SHP77 treated with DMSO at 0.1 percent for 48 hours (cell line): ENCODE data around the gene LOXL1.
"Not testable (repeated sequence)": the region's sequence is repeated elsewhere in the genome, so short reads cannot be mapped to it uniquely, and the experiment has no call there.

Source experiments
- DNase-seq: peaks from one replicate; lab custom pipeline; 2025; lab: John Stamatoyannopoulos, UW

The LOXL1 gene

DNA sequence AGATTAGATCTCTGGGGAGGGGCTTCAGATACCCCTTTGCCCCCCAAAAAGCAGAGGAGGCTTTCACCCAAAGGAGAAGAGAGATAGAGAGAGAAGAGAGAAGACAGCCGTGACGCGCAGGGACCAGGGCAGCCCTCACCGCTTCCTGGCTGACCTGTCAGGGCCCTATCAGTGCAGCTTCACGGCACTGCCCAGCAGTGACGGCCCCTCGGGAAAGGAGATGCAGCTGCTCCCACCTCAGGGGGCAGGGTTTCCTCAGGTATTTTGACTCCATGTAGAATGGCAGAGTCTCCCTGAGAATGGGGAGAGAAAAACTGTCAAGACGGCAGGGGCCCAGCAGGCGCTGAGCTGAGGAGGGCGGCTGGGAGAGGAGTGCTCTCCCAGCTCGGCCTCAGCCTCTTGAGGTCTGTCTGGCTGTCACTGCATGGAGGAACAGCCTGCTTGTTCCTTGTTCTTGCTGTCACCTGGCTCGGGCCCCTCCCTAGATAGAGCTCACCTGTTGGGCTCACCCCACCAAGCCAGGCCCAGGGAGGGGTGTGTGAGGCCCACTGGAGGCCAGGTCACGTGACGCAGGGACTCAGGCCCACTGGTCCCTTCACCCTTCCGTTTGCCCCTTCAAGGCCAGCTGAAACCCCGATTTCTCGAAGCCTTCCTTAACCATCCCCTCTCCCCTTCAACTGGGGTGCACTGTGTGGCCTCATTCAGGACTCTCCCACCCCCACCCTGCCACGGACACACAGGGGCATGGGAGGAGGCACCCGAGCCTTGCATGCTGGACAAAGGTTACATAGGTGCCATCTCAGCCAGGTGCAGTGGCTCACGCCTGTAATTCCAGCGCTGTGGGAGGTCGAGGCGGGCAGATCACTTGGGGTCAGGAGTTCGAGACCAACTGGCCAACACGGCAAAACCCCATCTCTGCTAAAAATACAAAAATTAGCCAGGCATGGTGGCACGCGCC lies 28.2 kb downstream of the LOXL1 start:
- DNase-seq, result no peak

DNA sequence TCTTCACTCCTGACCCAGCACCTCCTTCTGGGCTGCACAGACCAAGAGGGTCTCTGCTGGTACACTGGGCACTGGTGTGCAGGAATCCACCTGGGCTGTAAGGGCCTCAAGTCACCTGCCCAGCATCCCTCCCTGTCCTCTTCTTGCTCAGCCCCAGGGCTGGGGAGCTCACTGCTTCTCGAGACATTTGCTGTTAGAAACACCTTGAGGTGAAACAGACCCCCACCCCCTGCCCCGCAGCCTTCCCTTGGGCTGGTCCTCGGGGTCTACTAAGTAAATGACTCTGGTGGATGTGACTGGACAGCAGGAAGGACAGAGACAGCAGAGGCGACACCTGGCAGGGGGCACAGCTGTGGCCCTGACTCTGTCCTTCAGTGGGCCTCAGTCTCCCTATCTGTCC lies 29.1 kb downstream of the LOXL1 start:
- DNase-seq, result no peak

DNA sequence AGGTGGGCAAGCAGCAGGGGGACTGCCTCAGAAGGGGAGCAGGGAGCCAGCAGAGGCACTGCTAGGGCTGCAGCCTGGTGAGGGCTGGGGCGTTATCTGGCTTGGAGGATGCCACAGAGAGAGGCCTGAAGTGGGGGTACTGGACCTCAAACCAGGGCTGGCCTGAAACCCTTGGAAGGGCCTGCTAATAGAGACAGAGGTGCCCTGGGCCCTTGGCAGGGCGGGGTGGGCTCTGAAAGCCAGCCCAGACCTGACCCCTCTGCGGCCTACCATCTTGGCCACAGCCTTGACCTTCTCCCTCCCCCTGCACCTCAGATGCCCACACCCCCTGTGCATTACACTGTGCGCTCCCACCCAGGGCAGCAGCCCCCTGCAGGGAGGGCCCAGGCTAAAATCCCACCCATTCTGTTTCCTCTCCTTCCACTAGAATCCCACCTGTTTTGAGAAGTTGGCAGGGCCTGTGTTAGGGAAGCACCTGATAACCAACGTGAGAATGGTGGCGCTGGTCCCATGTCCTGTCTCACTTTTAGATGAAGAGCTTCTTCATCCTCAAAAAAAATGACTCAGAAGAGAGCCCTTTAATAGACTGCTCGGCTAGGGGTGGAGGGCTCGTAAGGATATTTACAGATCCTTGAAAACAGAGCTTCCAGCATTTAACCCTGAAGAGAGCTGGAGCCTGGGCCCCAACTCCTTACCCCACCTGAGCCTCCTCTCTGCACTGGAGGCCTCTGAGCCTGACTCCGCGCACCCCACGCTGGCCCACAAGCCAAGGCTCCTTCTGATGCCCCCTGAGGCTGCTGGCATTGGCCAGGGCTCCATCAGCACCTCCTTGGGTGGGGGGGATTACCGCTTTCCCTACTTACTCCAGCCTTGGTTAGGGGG lies 29.8 kb downstream of the LOXL1 start:
- no peak for DNase-seq

DNA sequence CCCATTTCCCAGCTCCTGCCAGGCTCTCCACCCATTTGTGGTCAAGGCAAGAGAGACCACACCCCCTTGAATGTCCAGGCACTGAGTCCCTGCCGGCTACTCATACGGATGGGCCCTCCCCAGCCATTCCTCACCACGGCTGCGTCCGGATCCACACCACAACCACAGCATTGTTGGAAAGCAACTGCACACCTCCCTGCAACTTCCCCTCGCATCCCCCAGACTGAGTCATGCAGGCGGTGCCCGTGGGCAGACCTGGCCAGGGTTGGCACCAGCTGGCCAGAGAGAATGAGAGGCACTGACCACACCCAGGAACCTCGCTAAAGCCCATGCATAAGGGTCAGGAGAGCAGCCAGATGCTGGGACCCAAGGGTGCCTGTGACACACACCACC lies 30.5 kb downstream of the LOXL1 start:
- no peak for DNase-seq

DNA sequence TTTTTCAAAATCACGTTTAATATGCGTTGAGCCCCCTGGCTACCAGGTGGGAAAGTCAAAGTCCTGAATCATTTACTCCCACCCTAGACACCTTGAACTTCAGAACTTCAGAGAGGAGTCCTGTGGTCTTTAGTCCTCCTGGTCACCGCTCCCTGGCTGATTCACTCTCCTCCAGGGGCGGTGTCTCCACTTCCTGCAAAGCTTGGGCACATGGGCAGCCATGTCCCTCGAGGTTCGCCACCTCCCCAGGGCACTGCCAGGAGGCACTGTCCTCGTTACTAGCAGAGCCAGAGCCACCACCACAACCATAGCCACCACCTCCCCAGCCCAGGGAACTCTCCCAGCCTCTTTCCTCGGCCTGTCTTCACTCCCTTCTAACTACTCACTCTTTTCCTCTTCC lies 31.0 kb downstream of the LOXL1 start:
- no peak for DNase-seq

DNA sequence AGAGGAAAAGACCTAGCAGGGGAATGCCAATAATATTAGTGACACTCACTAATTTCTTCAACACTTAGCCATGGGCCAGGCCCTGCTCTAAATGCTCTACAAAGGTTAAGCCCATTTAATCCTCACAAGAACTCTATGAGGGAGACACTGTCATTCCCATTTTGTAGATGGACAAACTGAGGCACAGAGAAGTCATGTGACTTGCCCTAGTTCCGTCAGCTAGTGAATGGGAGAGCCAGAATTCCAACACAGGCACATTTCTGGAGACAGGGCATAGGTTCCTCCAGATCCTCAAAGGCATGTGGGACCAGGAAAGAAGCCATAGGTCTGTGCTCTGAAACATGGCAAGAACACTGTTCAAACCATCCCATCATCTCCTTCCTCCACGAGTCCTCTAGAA lies 31.5 kb downstream of the LOXL1 start:
- DNase-seq, result no peak

DNA sequence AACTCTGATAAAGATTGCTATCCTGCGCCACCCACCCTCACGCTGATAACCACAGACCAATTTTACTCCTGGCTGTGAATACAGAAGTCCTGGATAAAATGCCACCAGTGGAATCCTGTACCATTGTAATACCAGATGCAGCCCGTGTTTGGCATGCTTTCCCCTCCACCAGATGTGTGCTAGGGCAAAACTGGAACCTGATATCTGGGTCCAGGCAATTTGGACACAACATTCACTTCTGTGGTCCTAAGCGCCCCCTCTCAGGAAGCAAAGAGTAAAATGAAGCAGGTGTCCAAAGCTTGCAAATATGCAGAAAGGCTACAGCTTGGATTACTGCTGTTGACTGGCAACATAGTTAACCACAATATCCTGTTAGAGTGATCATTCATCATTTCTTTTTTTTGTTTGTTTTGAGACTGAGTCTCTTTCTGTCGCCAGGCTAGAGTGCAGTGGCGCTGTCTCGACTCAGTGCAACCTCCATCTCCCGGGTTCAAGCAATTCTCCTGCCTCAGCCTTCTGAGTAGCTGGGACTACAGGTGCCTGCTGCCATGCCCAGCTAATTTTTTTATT lies 32.8 kb downstream of the LOXL1 start:
- no peak for DNase-seq

DNA sequence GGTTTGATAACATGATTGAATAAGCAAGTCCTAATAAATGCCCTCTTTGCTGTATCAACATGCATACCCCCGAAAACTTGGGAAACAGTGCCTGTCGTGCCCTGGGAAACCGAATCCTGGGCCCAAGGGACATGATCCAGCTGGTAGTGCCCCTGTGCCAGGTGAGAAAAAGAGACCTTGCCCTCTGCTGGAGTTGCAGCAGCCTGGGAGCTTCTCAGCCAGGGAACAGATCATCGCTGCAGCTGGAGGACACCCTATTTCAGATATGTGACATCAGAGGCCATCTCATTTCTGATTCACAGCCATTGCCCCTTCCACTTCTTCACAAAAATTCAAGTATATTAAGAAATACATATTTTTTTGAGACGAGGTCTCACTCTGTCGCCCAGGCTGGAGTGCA lies 33.5 kb downstream of the LOXL1 start:
- no peak for DNase-seq

DNA sequence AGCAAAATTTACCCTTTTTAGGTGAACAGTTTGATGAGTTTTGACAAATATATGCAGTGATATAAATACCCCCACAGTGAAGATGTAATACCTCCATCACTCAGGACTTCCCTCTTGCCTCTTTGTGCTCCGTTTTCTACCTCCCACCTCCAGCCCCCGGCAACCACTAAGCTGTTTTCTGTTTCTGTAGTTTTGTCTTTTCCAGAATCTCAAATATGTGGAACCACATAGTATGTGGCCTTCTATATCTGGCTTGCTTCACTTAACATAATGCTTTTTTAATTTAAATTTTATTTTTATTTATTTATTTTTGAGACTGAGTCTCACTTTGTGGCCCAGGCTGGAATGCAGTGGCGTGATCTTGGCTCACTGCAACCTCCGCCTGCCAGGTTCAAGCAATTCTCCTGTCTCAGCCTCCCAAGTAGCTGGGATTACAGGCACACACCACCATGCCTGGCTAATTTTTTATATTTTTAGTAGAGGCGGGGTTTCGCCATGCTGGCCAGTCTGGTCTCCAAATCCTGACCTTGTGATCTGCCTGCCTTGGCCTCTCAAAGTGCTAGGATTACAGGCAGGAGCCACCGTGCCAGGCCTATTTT lies 34.3 kb downstream of the LOXL1 start:
- DNase-seq, result not testable (repeated sequence)

DNA sequence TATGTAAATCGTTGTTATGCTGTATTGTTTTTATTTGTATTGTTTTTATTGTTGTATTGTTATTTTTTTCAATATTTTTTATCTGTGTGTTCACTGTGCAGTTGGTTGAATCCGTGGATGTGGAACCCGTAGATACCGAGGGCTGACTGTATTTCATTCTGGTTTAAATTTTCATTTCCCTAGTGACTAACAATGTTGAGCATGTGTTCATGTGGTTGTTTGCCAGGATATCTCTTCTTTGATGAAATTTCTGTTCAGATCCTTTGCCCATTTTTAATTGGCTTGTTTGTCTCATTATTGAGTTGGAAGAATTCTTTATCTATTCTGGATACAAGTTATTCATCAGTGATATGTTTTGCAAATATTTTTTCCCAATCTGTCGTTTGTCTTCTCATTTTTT lies 36.2 kb downstream of the LOXL1 start:
- no peak for DNase-seq

DNA sequence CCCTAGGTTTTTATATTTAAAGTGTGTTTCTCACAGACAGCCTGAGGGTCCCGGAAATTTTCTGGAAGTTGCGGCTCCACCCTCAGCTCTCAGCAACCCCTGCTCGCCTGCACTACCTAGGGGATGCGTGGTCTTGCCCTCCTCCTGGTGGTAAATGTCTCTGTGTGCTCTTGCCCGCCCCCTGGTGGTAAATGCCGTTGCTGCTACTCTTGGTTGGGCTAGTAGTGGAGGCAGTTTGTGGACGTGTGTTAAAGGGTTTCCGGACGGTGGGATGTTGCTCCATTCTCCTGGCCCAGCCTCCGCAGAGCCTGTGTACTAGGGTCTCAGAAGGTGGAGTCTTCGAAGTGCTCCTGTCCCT lies 38.5 kb downstream of the LOXL1 start:
- peak; percentile 37 for DNase-seq

DNA sequence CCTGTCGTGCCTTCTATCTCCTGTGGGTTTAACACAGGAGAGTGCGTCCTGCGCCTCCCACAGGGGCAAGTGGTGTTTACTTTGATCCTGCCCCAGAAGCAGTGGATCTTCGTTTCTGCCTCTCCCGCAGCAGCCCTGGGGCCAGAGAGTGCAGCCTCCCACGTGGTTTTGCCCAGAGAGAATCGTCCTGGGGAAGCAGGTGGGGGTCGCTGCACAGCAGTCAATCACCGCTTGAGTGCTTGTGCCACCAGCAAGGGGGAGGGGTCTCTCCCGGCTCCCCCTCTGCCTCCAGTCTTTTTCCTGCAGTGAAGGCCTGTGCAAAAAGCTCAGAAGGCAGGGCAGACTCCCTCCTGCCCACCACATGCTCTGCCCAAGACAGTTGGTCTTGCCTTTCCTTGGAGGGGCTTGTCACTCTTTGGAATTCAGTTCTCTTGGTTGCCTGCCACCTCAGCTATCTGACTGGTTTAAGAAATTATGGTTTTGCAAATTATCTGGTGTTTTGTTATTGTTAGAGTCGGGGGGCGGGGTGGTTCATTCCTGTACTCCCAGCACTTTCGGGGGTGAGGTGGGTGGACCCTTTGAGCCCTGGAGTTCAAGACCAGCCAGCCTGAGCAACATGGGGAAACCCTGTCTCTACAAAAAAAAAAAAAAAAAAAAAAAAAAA lies 39.0 kb downstream of the LOXL1 start:
- DNase-seq, result no peak

DNA sequence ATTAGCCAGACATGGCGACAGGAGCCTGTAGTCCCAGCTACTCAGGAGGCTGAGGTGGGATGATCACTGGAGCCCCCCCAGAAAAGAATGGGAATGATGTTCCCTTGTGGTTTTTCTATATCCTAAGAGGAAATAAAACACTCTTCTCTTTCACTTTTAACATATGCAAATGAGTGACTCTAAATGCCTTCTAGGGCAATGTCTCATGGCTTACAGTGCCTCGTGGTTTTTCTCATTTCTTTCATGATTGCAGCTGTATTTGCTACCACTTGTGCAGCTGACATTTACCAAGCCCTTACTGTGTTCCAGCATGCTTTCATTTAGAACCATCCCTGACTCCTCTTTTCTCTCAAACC lies 39.5 kb downstream of the LOXL1 start:
- DNase-seq, result no peak

DNA sequence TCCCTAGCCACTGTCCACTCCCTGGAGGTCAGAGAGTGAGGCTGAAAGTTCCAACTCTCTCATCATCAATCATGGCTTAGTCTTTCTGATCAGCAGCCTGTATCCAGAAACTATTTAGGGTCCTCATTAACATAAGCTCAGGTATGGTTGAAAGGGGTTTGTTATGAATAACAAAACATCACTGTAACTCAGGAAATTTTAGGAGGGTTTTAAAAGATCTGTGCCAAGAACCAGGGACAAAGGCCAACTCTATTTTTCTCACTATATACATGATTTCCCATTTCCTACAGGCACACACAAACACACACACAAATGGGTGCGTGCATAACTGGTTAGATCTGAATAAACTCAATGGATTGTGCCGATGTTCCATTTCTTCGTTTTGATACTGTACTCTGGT lies 42.2 kb downstream of the LOXL1 start:
- DNase-seq, result no peak

DNA sequence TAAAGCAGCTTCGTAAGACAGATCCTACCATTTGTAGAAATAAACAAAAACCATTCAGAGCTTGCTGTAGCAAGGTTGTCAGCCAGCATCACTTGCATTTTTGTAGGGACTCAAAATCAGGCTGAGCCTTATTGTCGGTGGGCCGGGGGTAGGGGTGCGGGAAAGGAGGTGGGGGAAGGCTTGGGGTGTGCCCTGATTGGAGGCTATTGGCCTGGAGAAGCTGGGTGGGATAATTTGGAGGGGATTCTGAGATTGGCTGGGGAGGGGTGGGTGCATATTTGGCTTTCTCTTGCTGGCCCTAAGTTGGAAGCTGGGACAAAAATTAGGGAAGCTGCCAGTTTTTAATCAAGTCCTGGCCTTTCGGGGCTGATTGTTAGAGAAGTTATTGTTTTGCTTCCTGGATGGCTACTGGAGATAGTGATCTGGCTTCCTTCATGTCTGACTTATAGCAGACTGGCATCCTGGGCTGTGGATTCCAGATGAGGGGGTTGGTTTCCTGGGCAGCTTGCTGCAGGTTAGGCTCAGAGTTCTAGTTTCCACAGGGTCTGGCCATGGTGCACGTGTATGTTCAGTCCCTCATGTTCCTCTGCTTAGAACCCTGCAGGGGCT lies 43.0 kb downstream of the LOXL1 start:
- DNase-seq, result no peak

DNA sequence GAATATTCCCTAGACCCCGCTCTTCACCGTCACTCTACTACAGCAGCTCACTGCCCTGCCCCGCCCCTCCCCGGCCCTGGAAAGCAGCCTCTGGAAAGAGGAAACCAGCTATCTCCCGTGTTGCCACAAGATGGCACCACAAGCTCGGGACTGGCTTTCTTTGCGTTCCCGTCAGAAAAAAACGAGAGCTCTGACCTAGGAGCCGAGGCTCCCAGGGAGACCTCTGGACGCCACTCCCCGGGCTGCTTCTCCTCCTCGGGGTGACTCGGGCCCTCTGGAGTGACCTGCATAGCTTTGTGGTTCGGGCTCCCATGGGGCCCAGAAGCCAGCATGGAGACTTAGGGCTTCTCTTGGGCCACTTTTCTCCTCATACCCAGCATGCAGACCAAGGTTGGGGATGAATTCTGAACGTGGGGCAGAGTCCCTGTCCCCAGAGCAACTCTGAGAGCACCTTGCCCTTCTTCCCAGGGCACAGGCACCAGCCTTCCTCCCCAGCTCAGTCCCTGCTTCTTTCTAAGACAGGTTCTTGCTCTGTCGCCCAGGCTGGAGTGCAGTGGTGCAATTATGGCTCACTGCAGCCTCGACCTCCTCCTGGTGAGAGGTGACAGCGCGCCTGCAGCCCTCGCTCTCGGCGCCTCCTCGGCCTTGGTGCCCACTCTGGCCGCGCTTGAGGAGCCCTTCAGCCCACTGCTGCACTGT lies 46.9 kb downstream of the LOXL1 start:
- peak; percentile 76 for DNase-seq

DNA sequence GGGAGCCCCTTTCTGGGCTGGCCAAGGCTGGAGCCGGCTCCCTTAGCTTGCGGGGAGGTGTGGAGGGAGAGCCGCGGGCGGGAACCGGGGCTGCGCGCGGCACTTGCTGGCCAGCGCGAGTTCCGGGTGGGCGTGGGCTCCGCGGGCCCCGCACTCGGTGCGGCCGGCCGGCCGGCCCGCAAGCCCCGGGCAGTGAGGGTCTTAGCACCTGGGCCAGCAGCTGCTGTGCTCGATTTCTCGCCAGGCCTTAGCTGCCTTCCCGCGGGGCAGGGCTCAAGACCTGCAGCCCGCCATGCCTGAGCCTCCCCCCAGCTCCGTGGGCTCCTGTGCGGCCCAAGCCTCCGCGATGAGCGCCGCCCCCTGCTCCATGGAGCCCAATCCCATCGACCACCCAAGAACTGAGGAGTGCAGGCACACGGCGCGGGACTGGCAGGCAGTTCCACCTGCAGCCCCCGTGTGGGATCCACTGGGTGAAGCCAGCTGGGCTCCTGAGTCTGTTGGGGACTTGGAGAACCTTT lies 47.5 kb downstream of the LOXL1 start:
- DNase-seq, result not testable (repeated sequence)

DNA sequence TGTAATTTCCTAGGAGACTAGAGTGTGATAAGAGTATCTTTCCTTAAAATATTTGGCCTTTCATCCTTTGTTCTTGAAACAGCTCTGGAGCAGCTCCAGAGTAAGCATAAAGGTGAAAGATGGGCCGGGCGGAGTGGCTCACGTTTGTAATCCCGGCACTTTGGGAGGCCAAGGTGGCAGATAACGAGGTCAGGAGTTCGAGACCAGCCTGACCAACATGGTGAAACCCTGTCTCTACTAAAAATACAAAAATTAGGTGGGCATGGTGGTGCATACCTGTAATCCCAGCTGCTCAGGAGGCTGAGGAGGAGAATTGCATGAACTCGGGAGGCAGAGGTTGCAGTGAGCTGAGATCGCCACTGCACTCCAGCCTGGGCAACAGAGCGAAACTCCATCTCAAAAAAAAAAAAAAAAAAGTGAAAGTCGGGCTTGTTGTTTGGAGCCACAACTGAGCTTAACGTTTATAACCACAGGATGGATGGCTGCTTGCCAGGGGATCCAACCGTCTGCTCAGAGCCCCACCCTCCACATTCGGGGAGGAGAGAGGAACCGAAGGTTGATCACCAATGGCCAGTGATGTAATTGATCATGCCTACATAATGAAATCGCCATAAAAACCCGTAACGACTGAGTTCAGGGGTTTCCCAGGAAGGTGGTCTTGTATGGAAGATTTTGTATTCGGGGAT lies 49.3 kb downstream of the LOXL1 start:
- not testable (repeated sequence) for DNase-seq

DNA sequence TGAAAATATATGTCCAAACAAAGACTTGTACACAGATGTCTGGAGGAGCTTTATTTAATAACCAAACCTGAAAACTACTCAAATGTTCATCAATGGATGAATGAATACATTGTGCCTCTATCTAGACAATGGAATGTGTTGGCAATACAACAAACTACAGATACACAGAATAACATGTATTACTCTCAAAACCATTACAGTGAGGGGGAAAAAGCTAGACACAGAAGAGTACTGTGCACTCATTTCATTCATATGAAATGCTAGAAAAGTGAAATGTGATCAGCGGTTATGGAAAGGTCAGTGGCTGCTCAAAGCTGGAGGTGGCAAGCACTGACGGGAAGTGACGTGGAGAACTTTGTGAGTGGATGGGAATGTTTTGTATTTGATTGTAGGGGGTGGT lies 52.6 kb downstream of the LOXL1 start:
- no peak for DNase-seq

DNA sequence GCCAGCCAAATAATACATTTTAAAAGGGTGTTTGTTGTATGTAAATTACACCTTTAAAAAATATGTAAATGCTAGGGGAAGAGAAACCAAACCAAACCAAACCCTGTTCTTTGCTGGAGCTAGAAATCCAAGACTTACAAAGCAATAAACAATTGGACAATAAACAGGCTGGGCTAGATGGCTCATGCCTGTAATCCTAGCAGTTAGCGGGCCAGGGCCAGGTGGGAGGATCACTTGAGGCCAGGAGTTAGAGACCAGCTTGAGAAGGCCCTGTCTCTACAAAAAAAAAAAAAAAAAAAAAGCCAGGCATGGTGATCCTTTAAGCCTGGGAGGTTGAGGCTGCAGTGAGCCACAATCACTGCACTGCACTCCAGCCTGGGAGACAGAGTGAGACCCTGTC lies 53.4 kb downstream of the LOXL1 start:
- no peak for DNase-seq
